Mesothelial cell of epicardium (in vitro differentiated cells): ENCODE data around the gene PTPRK. TPM values are rescaled to one million over a fixed set of nuclear protein-coding genes. Genes with fewer than 3 reads are reported as not detected.

Experiments
- DNase-seq, 2 experiments: peaks; one replicate each; pipeline ENCODE4 v3.0.0; 2021; ENCODE audit warnings: low spot score in 2 of 2; ENCODE audit not compliant: unreplicated experiment in 2 of 2
- H3K27ac Mint-ChIP-seq: 2 replicates; pipeline ENCODE4 v1.8.0; 2021; ENCODE audit warnings: mixed read lengths
- H3K27me3 Mint-ChIP-seq: 2 replicates; pipeline ENCODE4 v1.8.0; 2021; ENCODE audit warnings: low read depth, mixed read lengths
- H3K36me3 Mint-ChIP-seq: 2 replicates; pipeline ENCODE4 v1.8.0; 2021; ENCODE audit warnings: mixed read lengths
- H3K4me1 Mint-ChIP-seq: 2 replicates; pipeline ENCODE4 v1.8.0; 2021; ENCODE audit warnings: mixed read lengths
- H3K4me3 Mint-ChIP-seq: 2 replicates; pipeline ENCODE4 v1.8.0; 2021; ENCODE audit warnings: mild to moderate bottlenecking, moderate library complexity, mixed read lengths
- H3K9me3 Mint-ChIP-seq: 2 replicates; pipeline ENCODE4 v1.8.0; 2021; ENCODE audit warnings: mixed read lengths
- CTCF ChIP-seq: fragments of 200-600 bp; sonication (generic); IDR thresholded peaks from one replicate; pipeline ENCODE4 v1.5.0; 2021; ENCODE audit warnings: antibody characterized with exemption; ENCODE audit not compliant: unreplicated experiment
- total RNA-seq: library from RNA; stranded (reverse); gene quantifications from 3 replicates; pipeline ENCODE4 v1.2.1, GENCODE V29; 2021

PTPRK gene
- total RNA-seq, 1 donor from 2014 or later: 93.7 TPM

GRCh38 chr6:127945434-127946097, 574.8 kb downstream of the PTPRK start:
- peaks cover 8% of the 10 kb centered on the region for H3K9me3 Mint-ChIP-seq
- H3K27ac Mint-ChIP-seq: no peak overlapping the region
- no peak for TF ChIP-seq CTCF
- H3K4me1 Mint-ChIP-seq: no peaks in the 10 kb centered on the region
- no peak for DNase-seq
- H3K4me3 Mint-ChIP-seq: no peak overlapping the region
- no peaks in the 10 kb centered on the region for H3K27me3 Mint-ChIP-seq
- no peaks in the 10 kb centered on the region for H3K36me3 Mint-ChIP-seq

GRCh38 chr6:127941228-127941627, 579.2 kb downstream of the PTPRK start:
- no peak for TF ChIP-seq CTCF
- H3K9me3 Mint-ChIP-seq: peaks cover 3% of the 10 kb centered on the region
- no peaks in the 10 kb centered on the region for H3K27me3 Mint-ChIP-seq
- no peak for DNase-seq
- H3K27ac Mint-ChIP-seq: no peak overlapping the region
- no peak overlapping the region for H3K4me3 Mint-ChIP-seq
- no peaks in the 10 kb centered on the region for H3K36me3 Mint-ChIP-seq
- peaks cover 13% of the 10 kb centered on the region for H3K4me1 Mint-ChIP-seq

GRCh38 chr6:127939442-127940066, 580.8 kb downstream of the PTPRK start:
- Mint-ChIP-seq H3K4me3 (no peak overlapping the region), H3K4me1 (peaks cover 13% of the 10 kb centered on the region), H3K9me3 (no peaks in the 10 kb centered on the region), H3K36me3 (no peaks in the 10 kb centered on the region), H3K27ac (peak overlapping the region; percentile 84), H3K27me3 (no peaks in the 10 kb centered on the region)
- DNase-seq: no peak
- no peak for TF ChIP-seq CTCF

GRCh38 chr6:127938701-127939100, 581.7 kb downstream of the PTPRK start:
- no peak for DNase-seq
- no peak for TF ChIP-seq CTCF
- Mint-ChIP-seq H3K27ac (no peak overlapping the region), H3K36me3 (no peaks in the 10 kb centered on the region), H3K4me3 (no peak overlapping the region), H3K9me3 (no peaks in the 10 kb centered on the region), H3K4me1 (peaks cover 13% of the 10 kb centered on the region), H3K27me3 (no peaks in the 10 kb centered on the region)

- no peak for TF ChIP-seq CTCF
- Mint-ChIP-seq H3K9me3 (peaks cover 7% of the 10 kb centered on the region), H3K4me1 (peaks cover 13% of the 10 kb centered on the region), H3K4me3 (no peak overlapping the region), H3K27me3 (no peaks in the 10 kb centered on the region), H3K27ac (no peak overlapping the region), H3K36me3 (no peaks in the 10 kb centered on the region)
- no peak for DNase-seq
Observed at GRCh38 chr6:127937747-127938146, 582.7 kb downstream of the PTPRK start.
